Measurements from ENCODE around the gene FXYD7. TPM values are rescaled to one million over a fixed set of nuclear protein-coding genes. Genes with fewer than 3 reads are reported as not detected.

FXYD7 gene
- total RNA-seq, 2 donors from 2014 or later: not detected

DNA sequence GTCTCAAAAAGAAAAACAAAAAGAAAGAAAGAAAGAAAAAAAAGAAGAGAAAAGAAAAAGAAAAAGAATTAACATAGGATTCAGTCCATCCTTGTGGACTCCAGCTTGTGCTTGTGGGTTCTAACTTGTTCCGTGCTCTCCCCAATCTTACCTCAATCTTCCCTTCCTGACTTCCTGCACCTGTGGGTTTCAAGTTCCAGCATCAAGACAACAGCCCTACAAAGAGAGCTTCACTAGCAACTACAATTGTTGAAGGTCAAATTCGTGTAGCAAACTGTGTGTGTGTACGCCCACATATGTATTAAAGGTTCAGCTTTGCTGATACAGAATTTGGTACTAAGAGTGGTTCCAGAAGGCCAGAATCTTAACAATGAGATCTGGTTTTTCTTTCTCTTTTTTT, 36.8 kb downstream of the FXYD7 start:
- Histone ChIP-seq H3K27me3 (no peaks in the 10 kb centered on the region), H3K4me3 (no peak overlapping the region), H3K4me1 (no peaks in the 10 kb centered on the region), H3K27ac (no peak overlapping the region), H3K9me3 (peaks cover 5 to 14% of the 10 kb centered on the region in 2 donors), H3K36me3 (no peaks in the 10 kb centered on the region)
- TF ChIP-seq CTCF (IDR thresholded peaks at IDR 0.05): no peak
- no peak for DNase-seq (ENCODE audit: low spot score)

DNA sequence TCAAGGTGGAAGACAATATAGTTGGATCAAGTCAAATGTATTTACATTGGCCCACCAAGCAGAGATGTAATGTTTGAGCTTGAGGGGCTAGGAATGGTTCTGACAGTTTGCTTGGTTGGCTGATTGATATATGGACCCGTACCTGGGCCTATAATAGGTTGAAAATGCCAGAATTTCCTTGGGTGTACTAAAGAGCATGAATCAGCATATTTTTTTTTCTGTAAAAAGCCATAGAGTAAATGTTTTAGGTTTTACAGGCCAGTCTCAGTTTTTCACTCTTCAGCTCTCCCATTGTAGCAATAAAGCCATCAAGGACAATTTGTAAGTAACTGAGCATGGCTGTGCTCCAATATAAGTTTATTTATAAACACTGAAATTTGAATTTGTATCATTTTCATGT, 38.3 kb downstream of the FXYD7 start:
- no peaks in the 10 kb centered on the region for H3K4me1 ChIP-seq
- no peaks in the 10 kb centered on the region for H3K27me3 ChIP-seq
- H3K4me3 ChIP-seq: no peak overlapping the region
- no peak for DNase-seq (ENCODE audit: low spot score)
- no peak overlapping the region for H3K27ac ChIP-seq
- TF ChIP-seq CTCF (IDR thresholded peaks at IDR 0.05): no peak
- peaks cover 5 to 14% of the 10 kb centered on the region in 2 donors for H3K9me3 ChIP-seq
- H3K36me3 ChIP-seq: no peaks in the 10 kb centered on the region

GRCh38 chr19:35184267-35184666, 41.2 kb downstream of the FXYD7 start:
- no peaks in the 10 kb centered on the region for H3K27me3 ChIP-seq
- H3K4me3 ChIP-seq: no peak overlapping the region
- H3K27ac ChIP-seq: no peak overlapping the region
- H3K36me3 ChIP-seq: no peaks in the 10 kb centered on the region
- H3K4me1 ChIP-seq: no peaks in the 10 kb centered on the region
- no peak for TF ChIP-seq CTCF (IDR thresholded peaks at IDR 0.05)
- no peak for DNase-seq (ENCODE audit: low spot score)
- H3K9me3 ChIP-seq: peaks cover 5 to 14% of the 10 kb centered on the region in 2 donors

DNA sequence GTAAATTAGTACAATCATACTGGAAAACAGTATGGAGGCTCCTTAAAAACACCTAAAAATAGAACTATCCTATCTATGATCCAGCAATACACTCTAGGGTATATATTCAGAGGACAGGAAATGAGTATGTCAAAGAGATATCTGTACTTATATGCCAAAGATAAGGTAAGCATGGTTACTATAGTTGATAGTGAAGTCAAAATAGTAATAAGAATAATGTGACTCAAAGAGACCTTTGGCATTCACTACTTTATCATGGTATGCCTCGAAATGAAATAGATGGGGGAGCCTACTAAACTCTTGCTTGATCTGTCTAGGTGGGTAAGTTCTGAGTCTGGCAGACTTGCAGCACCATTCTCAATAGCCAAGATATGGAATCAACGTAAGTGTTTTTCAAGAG, 41.8 kb downstream of the FXYD7 start:
- H3K9me3 ChIP-seq: peaks cover 5 to 14% of the 10 kb centered on the region in 2 donors

DNA sequence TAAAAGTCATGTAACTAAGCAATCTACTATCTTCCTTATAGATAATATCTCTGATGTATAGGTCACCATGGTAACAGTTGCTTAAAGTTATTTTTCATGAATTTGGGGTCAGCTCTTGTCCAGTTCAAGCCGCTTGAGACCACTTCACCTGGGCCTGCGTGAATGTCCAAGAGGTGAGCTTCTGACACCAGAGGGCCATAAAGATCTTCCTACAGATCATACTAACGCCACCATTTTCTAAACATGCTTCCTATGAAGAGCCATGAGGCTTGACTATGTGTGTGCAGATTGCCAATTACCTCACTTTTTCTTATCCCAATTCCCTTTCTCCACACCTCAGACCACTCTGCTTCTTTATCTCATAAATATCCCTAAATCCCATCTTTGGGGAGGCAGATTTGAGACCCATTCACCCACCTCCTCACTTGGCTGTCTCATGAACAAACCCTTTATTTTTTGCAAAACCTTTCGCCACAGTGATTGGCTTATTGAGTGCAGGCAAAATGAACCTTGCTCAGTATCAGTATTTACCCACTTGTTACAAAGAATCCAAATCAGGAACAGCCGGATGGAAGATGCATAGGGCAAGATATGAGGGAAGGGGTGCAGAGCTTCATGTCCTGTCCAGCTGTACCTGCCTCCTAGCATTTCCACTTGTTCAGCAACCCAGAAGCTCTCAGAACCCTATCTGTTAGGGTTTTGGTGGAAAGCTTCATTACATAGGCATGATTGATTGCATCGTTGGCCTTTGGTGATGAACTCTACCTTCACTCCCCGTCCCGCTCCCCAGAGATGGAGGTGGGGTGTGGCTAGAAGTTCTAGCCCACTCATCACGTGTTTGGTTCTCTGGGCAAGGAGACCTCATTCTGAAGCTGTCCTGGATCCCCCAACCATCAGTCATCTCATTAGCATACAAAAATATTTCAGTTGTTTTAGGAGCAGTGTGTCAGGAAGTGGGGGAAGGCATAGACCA, 51.2 kb downstream of the FXYD7 start:
- Histone ChIP-seq H3K27ac (no peak overlapping the region), H3K4me3 (no peak overlapping the region), H3K36me3 (no peaks in the 10 kb centered on the region), H3K4me1 (no peaks in the 10 kb centered on the region), H3K9me3 (no peaks in the 10 kb centered on the region), H3K27me3 (no peaks in the 10 kb centered on the region)
- TF ChIP-seq CTCF (IDR thresholded peaks at IDR 0.05): no peak
- DNase-seq (ENCODE audit: low spot score): no peak

More for the DNA sequence above, 41.8 kb downstream of the FXYD7 start:
- no peak for DNase-seq (ENCODE audit: low spot score)
- H3K36me3 ChIP-seq: no peaks in the 10 kb centered on the region
- no peak overlapping the region for H3K4me3 ChIP-seq
- H3K4me1 ChIP-seq: no peaks in the 10 kb centered on the region
- no peak overlapping the region for H3K27ac ChIP-seq
- H3K27me3 ChIP-seq: no peaks in the 10 kb centered on the region
- no peak for TF ChIP-seq CTCF (IDR thresholded peaks at IDR 0.05)
